ACC112 (cell line): ENCODE results near the gene SACS.
A peak's percentile ranks its signal among the peaks of the same experiment; 100 is the strongest.

Source experiments
- H2AFZ ChIP-seq: fragments of 200-600 bp; sonication (generic); one replicate; pipeline ENCODE4 v1.6.0; 2017; ENCODE audit warnings: antibody characterized with exemption, low read length; ENCODE audit not compliant: unreplicated experiment
- H3K27ac ChIP-seq: fragments of 200-600 bp; sonication (generic); 2 replicates; pipeline ENCODE4 v1.5.1; 2014; ENCODE audit warnings: low read depth, mild to moderate bottlenecking, antibody characterized with exemption, low read length, moderate library complexity
- H3K27me3 ChIP-seq: fragments of 200-600 bp; sonication (generic); 2 replicates; pipeline ENCODE4 v1.6.1; 2014; ENCODE audit warnings: mild to moderate bottlenecking, antibody characterized with exemption, low read length, moderate library complexity, mixed read lengths; ENCODE audit not compliant: insufficient read depth
- H3K36me3 ChIP-seq: fragments of 200-600 bp; sonication (generic); 2 replicates; pipeline ENCODE4 v1.6.1; 2016; ENCODE audit warnings: mild to moderate bottlenecking, antibody characterized with exemption, low read length, moderate library complexity, mixed read lengths; ENCODE audit not compliant: insufficient read depth
- H3K4me1 ChIP-seq: fragments of 200-600 bp; sonication (generic); one replicate; pipeline ENCODE4 v1.6.1; 2016; ENCODE audit warnings: low read length, mixed read lengths; ENCODE audit not compliant: insufficient read depth, unreplicated experiment, control insufficient read depth
- H3K4me3 ChIP-seq: fragments of 200-600 bp; sonication (generic); 2 replicates; pipeline ENCODE4 v1.5.1; 2014; ENCODE audit warnings: mild to moderate bottlenecking, low read depth, low read length
- H3K79me2 ChIP-seq: fragments of 200-600 bp; sonication (generic); one replicate; pipeline ENCODE4 v1.6.0; 2016; ENCODE audit warnings: low read length; ENCODE audit not compliant: control insufficient read depth, unreplicated experiment, insufficient read depth

The SACS gene

GRCh38 chr13:23359882-23360281 is 73.6 kb downstream of the SACS start:
- H3K79me2 ChIP-seq: peaks cover 7% of the 10 kb centered on the region
- no peak overlapping the region for H2AFZ ChIP-seq
- no peaks in the 10 kb centered on the region for H3K27me3 ChIP-seq
- H3K36me3 ChIP-seq: peaks cover 28% of the 10 kb centered on the region
- H3K4me3 ChIP-seq: no peak overlapping the region
- H3K27ac ChIP-seq: no peak overlapping the region
- no peaks in the 10 kb centered on the region for H3K4me1 ChIP-seq

- H3K4me1 ChIP-seq: no peaks in the 10 kb centered on the region
- H3K27me3 ChIP-seq: no peaks in the 10 kb centered on the region
- H2AFZ ChIP-seq: no peak overlapping the region
- H3K27ac ChIP-seq: no peak overlapping the region
- peaks cover 27% of the 10 kb centered on the region for H3K36me3 ChIP-seq
- H3K4me3 ChIP-seq: no peak overlapping the region
- H3K79me2 ChIP-seq: peaks cover 13% of the 10 kb centered on the region
These were observed 76.2 kb downstream of the SACS start for GRCh38 chr13:23357349-23357748.

GRCh38 chr13:23356368-23356767 is 77.1 kb downstream of the SACS start:
- Histone ChIP-seq H2AFZ (no peak overlapping the region), H3K4me3 (no peak overlapping the region), H3K4me1 (no peaks in the 10 kb centered on the region), H3K27me3 (no peaks in the 10 kb centered on the region), H3K27ac (no peak overlapping the region), H3K36me3 (peaks cover 36% of the 10 kb centered on the region), H3K79me2 (peaks cover 16% of the 10 kb centered on the region)

GRCh38 chr13:23354520-23354919 is 79.0 kb downstream of the SACS start:
- no peak overlapping the region for H3K27ac ChIP-seq
- no peak overlapping the region for H2AFZ ChIP-seq
- H3K4me1 ChIP-seq: peaks cover 7% of the 10 kb centered on the region
- peaks cover 28% of the 10 kb centered on the region for H3K79me2 ChIP-seq
- no peaks in the 10 kb centered on the region for H3K27me3 ChIP-seq
- H3K4me3 ChIP-seq: no peak overlapping the region
- peaks cover 51% of the 10 kb centered on the region for H3K36me3 ChIP-seq

GRCh38 chr13:23352161-23352560 is 81.3 kb downstream of the SACS start:
- Histone ChIP-seq H3K4me1 (peaks cover 23% of the 10 kb centered on the region), H3K36me3 (peaks cover 45% of the 10 kb centered on the region), H3K27me3 (no peaks in the 10 kb centered on the region), H3K79me2 (peaks cover 45% of the 10 kb centered on the region), H3K27ac (no peak overlapping the region), H2AFZ (no peak overlapping the region), H3K4me3 (no peak overlapping the region)

GRCh38 chr13:23350009-23350408 is 83.5 kb downstream of the SACS start:
- 0 out of 2 replicates have a peak overlapping the region, but pooled peaks have one; percentile 8 for H3K27ac ChIP-seq
- no peak overlapping the region for H2AFZ ChIP-seq
- H3K4me1 ChIP-seq: peaks cover 23% of the 10 kb centered on the region
- H3K27me3 ChIP-seq: no peaks in the 10 kb centered on the region
- peaks cover 50% of the 10 kb centered on the region for H3K36me3 ChIP-seq
- no peak overlapping the region for H3K4me3 ChIP-seq
- H3K79me2 ChIP-seq: peaks cover 48% of the 10 kb centered on the region

GRCh38 chr13:23349161-23349897 is 84.2 kb downstream of the SACS start:
- Histone ChIP-seq H3K36me3 (peaks cover 51% of the 10 kb centered on the region), H2AFZ (no peak overlapping the region), H3K27me3 (no peaks in the 10 kb centered on the region), H3K4me1 (peaks cover 23% of the 10 kb centered on the region), H3K4me3 (no peak overlapping the region), H3K79me2 (peaks cover 48% of the 10 kb centered on the region), H3K27ac (peak overlapping the region; percentile 14)

GRCh38 chr13:23348262-23349127 is 85.0 kb downstream of the SACS start:
- Histone ChIP-seq H3K79me2 (peaks cover 52% of the 10 kb centered on the region), H2AFZ (no peak overlapping the region), H3K4me1 (peaks cover 23% of the 10 kb centered on the region), H3K27ac (peak overlapping the region; percentile 14), H3K36me3 (peaks cover 57% of the 10 kb centered on the region), H3K27me3 (no peaks in the 10 kb centered on the region), H3K4me3 (no peak overlapping the region)

GRCh38 chr13:23347601-23348000 is 85.9 kb downstream of the SACS start:
- Histone ChIP-seq H3K36me3 (peaks cover 63% of the 10 kb centered on the region), H3K79me2 (peaks cover 52% of the 10 kb centered on the region), H2AFZ (no peak overlapping the region), H3K4me1 (peaks cover 23% of the 10 kb centered on the region), H3K4me3 (no peak overlapping the region), H3K27ac (no peak overlapping the region), H3K27me3 (no peaks in the 10 kb centered on the region)

GRCh38 chr13:23344931-23345595 is 88.4 kb downstream of the SACS start:
- H3K4me3 ChIP-seq: no peak overlapping the region
- no peak overlapping the region for H2AFZ ChIP-seq
- H3K27me3 ChIP-seq: no peaks in the 10 kb centered on the region
- H3K36me3 ChIP-seq: peaks cover 59% of the 10 kb centered on the region
- H3K79me2 ChIP-seq: peaks cover 41% of the 10 kb centered on the region
- H3K4me1 ChIP-seq: peaks cover 21% of the 10 kb centered on the region
- no peak overlapping the region for H3K27ac ChIP-seq
